Measurements from ENCODE around the gene KRT27. TPM values are rescaled to one million over a fixed set of nuclear protein-coding genes. Genes with fewer than 3 reads are reported as not detected.
"Not testable (repeated sequence)": the region's sequence is repeated elsewhere in the genome, so short reads cannot be mapped to it uniquely, and the experiment has no call there.

Gene KRT27
- not detected for polyA plus RNA-seq (ENCODE audit: insufficient read length)
- long read RNA-seq, donor 1 = 0 reads
- long read RNA-seq, donor 2 = 0 reads
- long read RNA-seq, donor 3 = 0 reads
- long read RNA-seq, donor 4 = 0 reads
- long read RNA-seq, donor 5 = 0 reads
- long read RNA-seq, donor 6 = 0 reads
- long read RNA-seq, donor 7 = 0 reads
- long read RNA-seq, donor 8 = 0 reads

- DNase-seq = no peak
Observed at GRCh38 chr17:40782450-40782849, at the start of gene KRT27. Gene KRT27, minus strand, starts transcription at chr17:40782550. Its CDS starts 57 bp downstream, at chr17:40782493.

- no peak for DNase-seq
Observed at GRCh38 chr17:40830085-40830776, 47.9 kb upstream of the KRT27 start.

GRCh38 chr17:40828454-40829044 is 46.2 kb upstream of the KRT27 start:
- no peak for DNase-seq

GRCh38 chr17:40827746-40828453 is 45.5 kb upstream of the KRT27 start:
- no peak for DNase-seq

- DNase-seq = peak; percentile 57
Observed at GRCh38 chr17:40825599-40825998, 43.2 kb upstream of the KRT27 start.

GRCh38 chr17:40824015-40824832 is 41.9 kb upstream of the KRT27 start:
- DNase-seq = no peak

- no peak for DNase-seq
Observed at GRCh38 chr17:40822132-40822812, 39.9 kb upstream of the KRT27 start, which contains the start of gene KRT10. Gene KRT10, minus strand, starts transcription at chr17:40822614. Its CDS starts 29 bp downstream, at chr17:40822585.

- no peak for DNase-seq
Observed at GRCh38 chr17:40821536-40821935, 39.2 kb upstream of the KRT27 start.

- DNase-seq = no peak
Observed at GRCh38 chr17:40820228-40820838, 38.0 kb upstream of the KRT27 start.

- peak; percentile 32 for DNase-seq
Observed at GRCh38 chr17:40819528-40820125, 37.3 kb upstream of the KRT27 start.

- peak; percentile 85 for DNase-seq
Observed at GRCh38 chr17:40818733-40819527, 36.6 kb upstream of the KRT27 start.

- no peak for DNase-seq
Observed at GRCh38 chr17:40818343-40818732, 36.0 kb upstream of the KRT27 start.

GRCh38 chr17:40817103-40817682 is 34.8 kb upstream of the KRT27 start:
- no peak for DNase-seq

GRCh38 chr17:40816569-40816968 is 34.2 kb upstream of the KRT27 start:
- no peak for DNase-seq

- no peak for DNase-seq
Observed at GRCh38 chr17:40815381-40815780, 33.0 kb upstream of the KRT27 start.

GRCh38 chr17:40814657-40815056 is 32.3 kb upstream of the KRT27 start:
- DNase-seq = not testable (repeated sequence)

GRCh38 chr17:40813804-40814203 is 31.5 kb upstream of the KRT27 start:
- DNase-seq = no peak

- no peak for DNase-seq
Observed at GRCh38 chr17:40812639-40813038, 30.3 kb upstream of the KRT27 start.

GRCh38 chr17:40810494-40810893 is 28.1 kb upstream of the KRT27 start:
- DNase-seq = no peak
